Psoas muscle (tissue), 8 donors: Measurements from ENCODE around the gene PRDM15. TPM values are rescaled to one million over a fixed set of nuclear protein-coding genes. Genes with fewer than 3 reads are reported as not detected.

Experiments
- ATAC-seq, 4 donors: fragments of 200-7000 bp; cut with Tn5 transposase; one replicate each; pipeline ENCODE4 v1.9.1; 2020; ENCODE audit warnings: moderate library complexity in 3 of 4, mild to moderate bottlenecking in 2 of 4
- DNase-seq, 2 donors: peaks; one replicate each; pipeline ENCODE4 v3.0.0-alpha.2; 2020
- H3K27ac ChIP-seq: fragments of 200-600 bp; one replicate; pipeline ENCODE4 v1.8.0; 2022
- H3K27me3 ChIP-seq, 3 donors: fragments of 200-600 bp in 1 of 3; one replicate each; pipeline versions ENCODE4 v1.6.1 to v1.8.0; 2013 to 2022; ENCODE audit warnings: low read length in 2 of 3, mild to moderate bottlenecking in 2 of 3, moderate library complexity in 1 of 3; ENCODE audit not compliant: insufficient read depth in 3 of 3
- H3K36me3 ChIP-seq, 2 donors: fragments of 200-600 bp in 1 of 2; one replicate each; pipeline versions ENCODE4 v1.6.1 to v1.8.0; 2013 to 2022; ENCODE audit warnings: low read depth in 1 of 2, mild to moderate bottlenecking in 1 of 2, moderate library complexity in 1 of 2; ENCODE audit not compliant: insufficient read depth in 1 of 2
- H3K4me1 ChIP-seq: fragments of 200-600 bp; one replicate; pipeline ENCODE4 v1.8.0; 2022
- H3K4me3 ChIP-seq: fragments of 200-600 bp; one replicate; pipeline ENCODE4 v1.8.0; 2022; ENCODE audit warnings: mild to moderate bottlenecking
- H3K9me3 ChIP-seq: fragments of 200-600 bp; one replicate; pipeline ENCODE4 v1.8.0; 2022
- WGBS, 3 donors: extraction: QIAGEN DNeasy Blood & Tissue Kit; methylation state at CpG; one replicate each; pipeline versions ENCODE4 v1.1.6 to v1.1.7; 2013; 5-methylcytosine and 5-hydroxymethylcytosine counted together
- intact Hi-C, 2 donors: fragments of 100-400 bp; cut with DNase I; formaldehyde crosslinking; loops; one replicate each; pipeline versions ENCODE4 v1.11.0 to v1.14.2; 2022
- polyA plus RNA-seq, 3 donors: library from polyadenylated mRNA; stranded (reverse); fragments of 200-250 nt; gene quantifications; one replicate each; pipeline ENCODE4 v1.2.3, GENCODE V29; 2013
- total RNA-seq, 4 donors: library from RNA; stranded (reverse); fragmentation: NEBNext Ultra II Directional in 2 of 4; extraction: Animal tissue kit (Norgen Biotek cat#: 25700) in 2 of 4; gene quantifications; one replicate each; pipeline versions ENCODE4 v1.2.1 to v1.2.4, GENCODE V29; 2021 to 2023
- TF ChIP-seq, protein P1 (sequence below): fragments of 200-600 bp; IDR thresholded peaks from one replicate; pipeline ENCODE4 v1.8.0; 2022; ENCODE audit warnings: antibody characterized with exemption
- donor health status: healthy with polysubstance abuse.
- donor health status: DM: no; HTN: no; CAD: no; lungs with moderate emphysema.
- donor health status: Bipolar disorder and iron deficiency.
- donor health status: healthy.
- donor health status: DM: yes; HTN: yes; CAD: no.
- donor health status: DM: no; HTN: no; CAD: no.
- donor health status: DM: no; HTN: no; CAD: no.
- donor health status: DM: yes; HTN: yes; CAD: no.

PRDM15 gene
- total and polyA plus RNA-seq, 7 donors, result 2.2 to 6.4 (median 3.7) TPM

DNA sequence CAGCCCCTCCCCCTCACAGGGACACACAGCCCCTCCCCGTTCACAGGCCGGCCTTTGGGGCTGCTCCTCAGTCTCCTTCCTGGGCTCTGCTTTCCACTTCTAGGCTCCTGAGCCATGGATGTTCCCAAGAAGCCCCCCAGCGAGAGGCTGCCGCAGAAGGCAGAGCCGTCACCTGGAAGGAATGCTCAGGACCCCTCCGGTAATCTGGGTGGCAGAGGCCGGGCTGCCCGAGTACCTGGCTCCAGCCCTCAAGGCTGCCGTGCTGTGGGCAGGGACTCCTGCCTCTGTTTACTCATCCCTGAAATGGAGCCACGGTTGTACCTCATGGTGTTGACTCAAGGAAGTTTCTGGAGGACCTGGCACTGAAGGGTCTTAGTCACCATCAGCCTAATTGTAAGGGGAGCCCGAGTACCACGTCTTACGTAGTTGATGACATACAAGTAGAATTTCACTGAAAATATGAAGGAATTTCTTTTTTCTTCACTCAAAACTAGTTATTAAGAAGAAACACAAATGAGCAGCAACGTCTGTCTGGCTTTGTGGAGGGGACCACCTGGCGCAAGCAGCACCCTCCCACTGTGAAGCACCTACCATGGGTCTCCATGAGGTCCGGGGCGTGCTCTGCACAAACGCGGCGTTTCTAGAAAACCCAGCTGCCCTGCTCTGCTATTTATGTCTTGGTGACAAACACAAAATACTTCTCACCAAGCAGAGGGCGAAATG lies 33.7 kb downstream of the PRDM15 start:
- TF ChIP-seq, protein P1, sequence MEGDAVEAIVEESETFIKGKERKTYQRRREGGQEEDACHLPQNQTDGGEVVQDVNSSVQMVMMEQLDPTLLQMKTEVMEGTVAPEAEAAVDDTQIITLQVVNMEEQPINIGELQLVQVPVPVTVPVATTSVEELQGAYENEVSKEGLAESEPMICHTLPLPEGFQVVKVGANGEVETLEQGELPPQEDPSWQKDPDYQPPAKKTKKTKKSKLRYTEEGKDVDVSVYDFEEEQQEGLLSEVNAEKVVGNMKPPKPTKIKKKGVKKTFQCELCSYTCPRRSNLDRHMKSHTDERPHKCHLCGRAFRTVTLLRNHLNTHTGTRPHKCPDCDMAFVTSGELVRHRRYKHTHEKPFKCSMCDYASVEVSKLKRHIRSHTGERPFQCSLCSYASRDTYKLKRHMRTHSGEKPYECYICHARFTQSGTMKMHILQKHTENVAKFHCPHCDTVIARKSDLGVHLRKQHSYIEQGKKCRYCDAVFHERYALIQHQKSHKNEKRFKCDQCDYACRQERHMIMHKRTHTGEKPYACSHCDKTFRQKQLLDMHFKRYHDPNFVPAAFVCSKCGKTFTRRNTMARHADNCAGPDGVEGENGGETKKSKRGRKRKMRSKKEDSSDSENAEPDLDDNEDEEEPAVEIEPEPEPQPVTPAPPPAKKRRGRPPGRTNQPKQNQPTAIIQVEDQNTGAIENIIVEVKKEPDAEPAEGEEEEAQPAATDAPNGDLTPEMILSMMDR, result no peak
- WGBS, 3 donors, result 79 to 93% (median 88%) methylated on average over 21 of the region's 21 CpGs
- ATAC-seq, result peak in 1 of 4 donors; percentile 50

DNA sequence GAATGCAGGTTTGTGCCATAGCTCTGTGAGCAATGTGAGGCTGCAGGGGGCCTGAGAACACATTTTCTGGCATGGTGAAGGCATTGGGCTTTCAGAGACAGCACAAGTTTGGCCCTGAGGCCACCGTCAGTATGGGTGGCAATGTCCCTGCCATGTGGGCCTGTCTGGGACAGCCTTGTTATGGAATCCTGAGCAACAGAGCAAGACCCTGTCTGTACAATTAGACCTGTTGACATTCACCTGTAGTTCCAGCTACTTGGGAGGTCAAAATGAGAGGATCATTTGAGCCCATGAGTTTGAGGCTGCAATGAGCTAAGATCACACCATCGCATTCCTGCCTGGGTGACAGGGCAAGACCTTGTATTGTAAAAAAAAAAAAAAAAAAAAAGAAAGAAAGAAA lies 35.6 kb downstream of the PRDM15 start:
- Histone ChIP-seq H3K4me1 (no peaks in the 10 kb centered on the region), H3K36me3 (peaks cover 0 to 24% of the 10 kb centered on the region in 2 donors), H3K9me3 (no peaks in the 10 kb centered on the region), H3K27me3 (no peaks in the 10 kb centered on the region), H3K27ac (no peak overlapping the region), H3K4me3 (no peak overlapping the region)
- DNase-seq, result no peak
- intact Hi-C loops, result no loop called here
- TF ChIP-seq, protein P1, result no peak
- no peak for ATAC-seq
- WGBS, 3 donors, result 98 to 100% (median 98%) methylated on average over 2 of the region's 2 CpGs

More for the DNA sequence above, 33.7 kb downstream of the PRDM15 start:
- H3K9me3 ChIP-seq, result no peaks in the 10 kb centered on the region
- H3K4me3 ChIP-seq, result no peak overlapping the region
- no peak overlapping the region for H3K27ac ChIP-seq
- intact Hi-C loops, result no loop called here
- H3K4me1 ChIP-seq, result no peaks in the 10 kb centered on the region
- no peak for DNase-seq
- peaks cover 0 to 11% of the 10 kb centered on the region in 2 donors for H3K36me3 ChIP-seq
- H3K27me3 ChIP-seq, result no peaks in the 10 kb centered on the region

DNA sequence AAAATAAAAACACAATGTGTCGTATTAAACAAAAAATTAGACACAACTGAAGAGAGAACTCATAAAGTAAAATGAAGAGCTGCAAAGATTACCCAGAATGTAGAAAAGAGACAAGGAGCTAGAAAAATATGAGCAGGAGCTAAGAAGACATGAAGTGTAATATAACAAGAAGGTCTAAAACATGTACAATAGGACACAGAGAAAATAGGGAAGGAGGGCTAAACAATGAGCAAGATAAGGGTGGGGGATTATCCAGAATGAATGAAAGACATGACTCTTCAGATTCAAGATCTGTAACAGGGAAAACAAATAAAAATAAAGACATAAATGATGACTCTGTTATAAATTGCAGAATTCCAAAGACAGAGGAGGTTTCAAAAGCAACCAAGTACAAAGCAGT lies 38.3 kb downstream of the PRDM15 start:
- Histone ChIP-seq H3K36me3 (peaks cover 0 to 42% of the 10 kb centered on the region in 2 donors), H3K4me1 (no peaks in the 10 kb centered on the region), H3K9me3 (no peaks in the 10 kb centered on the region), H3K27ac (no peak overlapping the region), H3K27me3 (no peaks in the 10 kb centered on the region), H3K4me3 (no peak overlapping the region)
- 97 to 100% (median 100%) methylated on average over 1 of the region's 1 CpG for WGBS, 3 donors
- TF ChIP-seq, protein P1, result no peak
- intact Hi-C loops, result no loop called here
- ATAC-seq (no peak), DNase-seq (no peak)

DNA sequence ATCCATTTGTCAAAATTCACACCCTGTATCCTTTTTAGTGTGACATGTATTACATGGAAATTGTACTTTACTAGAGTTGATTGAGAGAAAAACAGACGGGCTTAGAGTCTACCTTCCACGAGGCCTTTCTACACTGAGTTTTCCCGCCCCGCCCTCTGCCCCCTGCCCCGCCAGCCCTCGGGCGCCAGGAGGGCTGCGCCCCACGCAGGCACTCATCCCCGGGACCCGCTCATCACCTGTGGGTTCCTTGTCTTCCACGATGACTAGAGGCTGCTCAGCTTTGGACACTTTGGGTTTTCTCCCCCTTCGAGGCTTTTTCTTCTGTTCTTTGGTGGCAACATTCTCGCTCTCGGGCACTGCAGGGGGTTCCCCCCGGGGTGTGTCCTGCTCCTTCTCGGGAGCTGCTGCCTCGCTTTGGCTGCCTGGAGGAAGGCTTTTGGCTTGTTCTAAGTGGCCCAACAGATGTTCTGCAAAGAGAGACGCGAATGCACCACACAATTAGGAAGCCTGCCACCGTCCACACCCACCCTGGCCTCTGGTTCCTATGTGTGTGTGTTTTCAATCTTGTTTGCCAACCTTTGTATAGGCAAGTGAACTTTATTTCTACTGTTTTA lies 39.6 kb downstream of the PRDM15 start:
- H3K36me3 ChIP-seq, result peaks cover 0 to 50% of the 10 kb centered on the region in 2 donors
- H3K27ac ChIP-seq, result no peak overlapping the region
- H3K4me3 ChIP-seq, result no peak overlapping the region
- TF ChIP-seq, protein P1, result no peak
- 87 to 90% (median 89%) methylated on average over 21 of the region's 21 CpGs for WGBS, 3 donors
- H3K9me3 ChIP-seq, result no peaks in the 10 kb centered on the region
- intact Hi-C loops, result no loop called here
- DNase-seq (no peak), ATAC-seq (no peak)
- H3K4me1 ChIP-seq, result no peaks in the 10 kb centered on the region
- no peaks in the 10 kb centered on the region for H3K27me3 ChIP-seq
